Endothelial cell of umbilical vein (primary cell): Measurements from ENCODE around the gene XRRA1. TPM values are rescaled to one million over a fixed set of nuclear protein-coding genes. Genes with fewer than 3 reads are reported as not detected.

Experiments used
- BruUV-seq: library from RNA; stranded (reverse); fragments of 400-500 nt; replicated peaks from 2 replicates; lab custom pipeline; 2021; lab: Mats Ljungman, UMichigan
- CTCF ChIA-PET: fragments of 300-600, 350-600 bp; sonication (Branson Sonifier 250); formaldehyde crosslinking; loops from one replicate; lab custom pipeline; 2021; ENCODE audit warnings: antibody characterized with exemption, inconsistent platforms; lab: Charles Lee
- POLR2A ChIA-PET: fragments of 300-600, 350-600 bp; sonication (Branson Sonifier 250); formaldehyde crosslinking; loops from one replicate; lab custom pipeline; 2021; ENCODE audit warnings: antibody characterized with exemption, inconsistent platforms; lab: Charles Lee
- DNase-seq: peaks from one replicate; pipeline ENCODE4 v3.0.0-alpha.2; 2011; ENCODE audit warnings: low read depth, low spot score
- FAIRE-seq: peaks from 2 replicates; lab custom pipeline; 2011; peaks lifted over from hg19 to GRCh38; lab: Jason Lieb, UNC
- H2AFZ ChIP-seq: 2 replicates; pipeline ENCODE4 v1.6.0; 2012; ENCODE audit warnings: low read depth, low read length, control low read depth, inconsistent platforms
- H3K27ac ChIP-seq: 2 replicates; pipeline ENCODE4 v1.5.1; 2011; ENCODE audit warnings: low read depth, mild to moderate bottlenecking, control low read depth, low read length, moderate library complexity; ENCODE audit not compliant: insufficient read depth
- H3K27me3 ChIP-seq, 2 experiments: 2 replicates each; pipeline versions ENCODE4 v1.6.0 to v1.6.1; 2011; ENCODE audit warnings: low read length in 2 of 2, mixed read lengths in 1 of 2; ENCODE audit not compliant: control insufficient read depth in 2 of 2, insufficient read depth in 2 of 2
- H3K36me3 ChIP-seq, 2 experiments: 2 replicates in 1 of 2; 3 replicates in 1 of 2; pipeline ENCODE4 v1.5.1; 2011; ENCODE audit warnings: low read length in 2 of 2, mild to moderate bottlenecking in 1 of 2, moderate library complexity in 1 of 2; ENCODE audit not compliant: control insufficient read depth in 2 of 2, insufficient read depth in 2 of 2; ENCODE audit errors: extremely low read depth in 1 of 2
- H3K4me1 ChIP-seq: 3 replicates; pipeline ENCODE4 v1.5.1; 2011; ENCODE audit warnings: mild to moderate bottlenecking, low read length; ENCODE audit not compliant: control insufficient read depth, insufficient read depth; ENCODE audit errors: extremely low read depth
- H3K4me2 ChIP-seq: 2 replicates; pipeline ENCODE4 v1.6.1; 2011; ENCODE audit warnings: low read length, control low read depth, mixed read lengths; ENCODE audit not compliant: insufficient read depth
- H3K4me3 ChIP-seq, 3 experiments: fragments of 200-600 bp in 1 of 3; sonication (generic), shearing (Covaris generic) in 1 of 3; replicated peaks in 1 of 3; 2 replicates each; pipeline ENCODE4 v1.5.1; 2011 to 2016; ENCODE audit warnings: control low read depth in 3 of 3, low read length in 3 of 3, mild to moderate bottlenecking in 2 of 3, inconsistent platforms in 1 of 3, low read depth in 1 of 3, moderate library complexity in 1 of 3; ENCODE audit not compliant: insufficient read depth in 1 of 3
- H3K79me2 ChIP-seq: 2 replicates; pipeline ENCODE4 v1.6.0; 2012; ENCODE audit warnings: low read length, inconsistent platforms; ENCODE audit not compliant: control insufficient read depth, insufficient read depth
- H3K9ac ChIP-seq: replicated peaks from 2 replicates; pipeline ENCODE3; 2011; ENCODE audit warnings: low read length, control low read depth; ENCODE audit not compliant: insufficient read depth; ENCODE audit errors: extremely low read depth
- H3K9me1 ChIP-seq: replicated peaks from 3 replicates; pipeline ENCODE4 v1.6.0; 2011; ENCODE audit warnings: mild to moderate bottlenecking, low read length; ENCODE audit not compliant: control insufficient read depth, insufficient read depth; ENCODE audit errors: extremely low read depth
- H3K9me3 ChIP-seq: replicated peaks from 2 replicates; pipeline ENCODE4 v1.5.1; 2012; ENCODE audit warnings: low read length, inconsistent platforms; ENCODE audit not compliant: control insufficient read depth, insufficient read depth
- H4K20me1 ChIP-seq: replicated peaks from 2 replicates; pipeline ENCODE3; 2011; ENCODE audit warnings: mild to moderate bottlenecking, low read length; ENCODE audit not compliant: control insufficient read depth, insufficient read depth; ENCODE audit errors: extremely low read depth
- EZH2 ChIP-seq: IDR thresholded peaks from 2 replicates; pipeline ENCODE4 v1.6.1; 2012; ENCODE audit warnings: borderline replicate concordance, low read depth, mild to moderate bottlenecking, moderate library complexity, low read length, inconsistent platforms; ENCODE audit not compliant: severe bottlenecking
- FOS ChIP-seq: IDR thresholded peaks from 2 replicates; pipeline ENCODE4 v1.6.1; 2011; ENCODE audit warnings: mild to moderate bottlenecking, low read length, moderate library complexity, borderline replicate concordance; ENCODE audit not compliant: insufficient read depth
- GATA2 ChIP-seq: IDR thresholded peaks from 2 replicates; pipeline ENCODE4 v1.7.0; 2011; ENCODE audit warnings: low read depth, mild to moderate bottlenecking, moderate library complexity, mixed read lengths, low read length; ENCODE audit not compliant: insufficient read length, insufficient read depth
- JUN ChIP-seq: IDR thresholded peaks from 2 replicates; pipeline ENCODE4 v1.6.1; 2011; ENCODE audit warnings: borderline replicate concordance, low read depth; ENCODE audit not compliant: insufficient read length, insufficient read depth
- MYC ChIP-seq: IDR thresholded peaks from one replicate; pipeline ENCODE4 v1.6.1; 2011; ENCODE audit warnings: mild to moderate bottlenecking, low read depth, low read length
- POLR2A ChIP-seq: IDR thresholded peaks from 2 replicates; pipeline ENCODE4 v1.6.1; 2012; ENCODE audit warnings: low read depth, mild to moderate bottlenecking, control low read depth, low read length
- POLR2AphosphoS5 ChIP-seq: IDR thresholded peaks from 2 replicates; pipeline ENCODE4 v1.6.1; 2012; ENCODE audit warnings: low read depth, mild to moderate bottlenecking, control low read depth, low read length, moderate library complexity; ENCODE audit not compliant: insufficient read depth
- dilution Hi-C: fragments of 300-500 bp; cut with MboI; formaldehyde crosslinking; loops from one replicate; pipeline ENCODE4 v1.15.0; 2019; ENCODE audit warnings: low sequenced_read_pairs; ENCODE audit not compliant: extremely low pct_ligation_motif_present
- intact Hi-C: fragments of 100-400 bp; cut with micrococcal nuclease; formaldehyde crosslinking; loops from one replicate; pipeline ENCODE4 v1.10.0; 2022
- polyA plus RNA-seq, 4 experiments: library from polyadenylated mRNA; depleted of rRNA in 3 of 4; stranded (reverse) in 3 of 4; unstranded in 1 of 4; fragments of >200 nt; gene quantifications; 2 replicates each; pipeline versions ENCODE4 v1.2.1 to v1.2.3, GENCODE V29; 2011 to 2012; ENCODE audit warnings: missing spikeins in 1 of 4
- total RNA-seq: library from RNA; stranded (reverse); gene quantifications from 2 replicates; pipeline ENCODE4 v1.2.3, GENCODE V29; 2021
- TF ChIP-seq, protein P1 (sequence below), 2 donors: IDR thresholded peaks; 1 replicate in 1 of 2; 2 replicates in 1 of 2; pipeline ENCODE4 v1.5.1; 2011; ENCODE audit warnings: low read length in 2 of 2, mild to moderate bottlenecking in 2 of 2, moderate library complexity in 2 of 2, control low read depth in 1 of 2, inconsistent platforms in 1 of 2, low read depth in 1 of 2; ENCODE audit not compliant: insufficient read depth in 1 of 2; ENCODE audit errors: extremely low read depth in 1 of 2
- TF ChIP-seq, protein P2 (sequence below): IDR thresholded peaks from 2 replicates; pipeline ENCODE4 v1.6.1; 2011; ENCODE audit not compliant: insufficient read depth, insufficient read length

The XRRA1 gene
- total and polyA plus RNA-seq, 2 donors (not counting 3 experiments of a cell fraction or from before 2014, with no cell fraction given), result 8.6 to 11.2 TPM

DNA sequence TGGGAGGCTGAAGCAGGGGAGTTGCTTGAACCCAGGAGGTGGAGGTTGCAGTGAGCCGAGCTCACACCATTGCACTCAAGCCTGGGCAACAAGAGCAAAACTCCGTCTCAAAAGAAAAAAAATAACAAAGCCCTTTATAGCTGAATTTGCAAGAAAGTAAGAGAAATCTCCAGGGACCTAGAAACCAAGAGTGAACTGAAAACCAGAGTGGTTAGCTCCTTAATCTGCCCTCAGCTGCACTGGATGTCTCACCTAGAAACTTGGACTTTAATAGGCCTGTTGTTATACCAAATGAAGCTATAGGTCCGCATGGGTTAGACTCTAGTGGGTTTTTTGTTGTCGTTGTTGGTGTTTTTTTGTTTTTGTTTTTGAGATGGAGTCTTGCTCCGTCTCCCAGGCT lies 44.0 kb upstream of the XRRA1 start:
- dilution Hi-C loops, result no loop called here
- Histone ChIP-seq H3K4me2 (no peak overlapping the region), H3K9me1 (no peaks in the 10 kb centered on the region), H3K4me1 (peaks cover 9% of the 10 kb centered on the region), H3K79me2 (no peaks in the 10 kb centered on the region), H2AFZ (no peak overlapping the region), H3K4me3 (no peak overlapping the region), H3K36me3 (no peaks in the 10 kb centered on the region), H3K27me3 (no peaks in the 10 kb centered on the region), H4K20me1 (no peaks in the 10 kb centered on the region), H3K27ac (no peak overlapping the region), H3K9ac (no peak overlapping the region), H3K9me3 (no peaks in the 10 kb centered on the region)
- CTCF ChIA-PET, result interaction anchor here (0.9 to 1.0 kb wide), 4 partner anchors 10 to 63 kb away, joined by 3 to 4 read pairs (median 3); no protein-coding TSS in a partner anchor
- no peak for DNase-seq
- intact Hi-C loops, result no loop called here
- TF ChIP-seq EZH2 (no peak), POLR2AphosphoS5 (no peak), MYC (no peak), JUN (no peak), POLR2A (no peak), GATA2 (no peak), FOS (no peak)
- TF ChIP-seq, protein P1, sequence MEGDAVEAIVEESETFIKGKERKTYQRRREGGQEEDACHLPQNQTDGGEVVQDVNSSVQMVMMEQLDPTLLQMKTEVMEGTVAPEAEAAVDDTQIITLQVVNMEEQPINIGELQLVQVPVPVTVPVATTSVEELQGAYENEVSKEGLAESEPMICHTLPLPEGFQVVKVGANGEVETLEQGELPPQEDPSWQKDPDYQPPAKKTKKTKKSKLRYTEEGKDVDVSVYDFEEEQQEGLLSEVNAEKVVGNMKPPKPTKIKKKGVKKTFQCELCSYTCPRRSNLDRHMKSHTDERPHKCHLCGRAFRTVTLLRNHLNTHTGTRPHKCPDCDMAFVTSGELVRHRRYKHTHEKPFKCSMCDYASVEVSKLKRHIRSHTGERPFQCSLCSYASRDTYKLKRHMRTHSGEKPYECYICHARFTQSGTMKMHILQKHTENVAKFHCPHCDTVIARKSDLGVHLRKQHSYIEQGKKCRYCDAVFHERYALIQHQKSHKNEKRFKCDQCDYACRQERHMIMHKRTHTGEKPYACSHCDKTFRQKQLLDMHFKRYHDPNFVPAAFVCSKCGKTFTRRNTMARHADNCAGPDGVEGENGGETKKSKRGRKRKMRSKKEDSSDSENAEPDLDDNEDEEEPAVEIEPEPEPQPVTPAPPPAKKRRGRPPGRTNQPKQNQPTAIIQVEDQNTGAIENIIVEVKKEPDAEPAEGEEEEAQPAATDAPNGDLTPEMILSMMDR (IDR thresholded peaks at IDR 0.05; ENCODE audit: extremely low read depth in 1 of 2, insufficient read depth in 1 of 2, low read depth in 1 of 2, low read length in 2 of 2), result no peak
- TF ChIP-seq, protein P2, sequence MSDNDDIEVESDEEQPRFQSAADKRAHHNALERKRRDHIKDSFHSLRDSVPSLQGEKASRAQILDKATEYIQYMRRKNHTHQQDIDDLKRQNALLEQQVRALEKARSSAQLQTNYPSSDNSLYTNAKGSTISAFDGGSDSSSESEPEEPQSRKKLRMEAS, result no peak
- BruUV-seq, result no TSS peak
- no peak for FAIRE-seq
- POLR2A ChIA-PET, result no interaction called here
